ENCODE measurements around the gene DSCAML1.

- TF ChIP-seq EZH2 (IDR thresholded peaks at IDR 0.05; ENCODE audit: insufficient read depth, poor library complexity, severe bottlenecking): no peak
- TF ChIP-seq EZH2phosphoT487 (IDR thresholded peaks at IDR 0.05; ENCODE audit: insufficient read depth, low read depth): no peak
Observed at GRCh38 chr11:117462183-117462863, 334.7 kb downstream of the DSCAML1 start.
